ENCODE measurements around the gene FGF22.

DNA sequence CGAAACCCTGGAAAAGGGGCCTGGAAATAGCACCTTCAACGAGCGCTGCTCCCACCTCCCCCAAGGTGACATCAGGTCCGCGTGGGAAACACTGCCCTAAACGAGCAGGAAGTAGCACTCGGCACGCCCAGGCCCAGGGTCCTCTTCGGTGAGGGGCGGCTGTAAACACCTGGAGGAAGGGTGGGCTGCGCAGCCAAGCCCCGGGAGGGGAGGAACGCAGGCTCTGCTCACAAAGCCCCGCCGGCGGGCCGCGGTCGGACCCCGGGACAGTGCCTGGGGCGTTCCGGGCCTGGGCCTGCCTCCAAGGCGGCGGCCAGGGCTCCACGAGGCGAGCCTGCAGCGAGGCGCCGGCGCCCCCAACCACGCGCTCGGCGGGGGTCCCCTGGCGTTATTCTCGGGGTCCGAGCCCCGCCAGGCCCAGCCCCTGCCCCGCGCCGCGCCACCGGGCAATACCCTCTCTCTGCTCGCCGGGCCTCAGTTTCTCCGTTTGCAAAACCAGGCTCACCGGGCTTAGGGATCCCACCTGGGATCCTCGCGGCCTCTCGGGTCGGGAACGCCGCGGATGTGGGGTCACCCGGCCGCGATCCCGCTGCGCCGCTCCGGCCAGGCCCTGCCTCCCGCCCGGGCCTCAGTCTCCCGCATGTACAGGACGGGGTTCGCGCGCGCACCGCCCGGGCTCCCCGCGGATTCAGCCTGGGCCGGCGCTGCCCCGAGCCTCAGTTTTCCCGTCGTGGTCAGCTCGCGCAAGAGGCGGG lies 22.7 kb downstream of the FGF22 start:
- TF ChIP-seq SYNCRIP (IDR thresholded peaks at IDR 0.05; ENCODE audit: insufficient read depth, low read depth, low read length) (no peak), HOXA7 (CRISPR knock-in tag; IDR thresholded peaks at IDR 0.05) (no peak), POLR2AphosphoS5 (IDR thresholded peaks at IDR 0.05; ENCODE audit: low read depth, low read length) (peak; percentile 33; the same call in 1 of the 2 replicates), MYC (CRISPR knock-in tag; IDR thresholded peaks at IDR 0.05; ENCODE audit: borderline replicate concordance) (peak; percentile 48; the same call in 1 of the 2 replicates), RAD21 (CRISPR knock-in tag; IDR thresholded peaks at IDR 0.05) (no peak), USF2 (IDR thresholded peaks at IDR 0.05; ENCODE audit: low read depth, low read length) (no peak), USF2 (CRISPR knock-in tag; IDR thresholded peaks at IDR 0.05; ENCODE audit: borderline replicate concordance) (no peak), NR1H2 (CRISPR knock-in tag; IDR thresholded peaks at IDR 0.05; ENCODE audit: borderline replicate concordance, low read depth) (no peak), TRIM24 (CRISPR knock-in tag; IDR thresholded peaks at IDR 0.05) (no peak), POLR2A (IDR thresholded peaks at IDR 0.05; ENCODE audit: insufficient read depth in 1 of 2, low read depth in 2 of 2, low read length in 2 of 2) (peak; percentile 47 to 51; a peak in 3 of 4 replicates)
